ENCODE measurements around the gene RET.

RET gene

DNA sequence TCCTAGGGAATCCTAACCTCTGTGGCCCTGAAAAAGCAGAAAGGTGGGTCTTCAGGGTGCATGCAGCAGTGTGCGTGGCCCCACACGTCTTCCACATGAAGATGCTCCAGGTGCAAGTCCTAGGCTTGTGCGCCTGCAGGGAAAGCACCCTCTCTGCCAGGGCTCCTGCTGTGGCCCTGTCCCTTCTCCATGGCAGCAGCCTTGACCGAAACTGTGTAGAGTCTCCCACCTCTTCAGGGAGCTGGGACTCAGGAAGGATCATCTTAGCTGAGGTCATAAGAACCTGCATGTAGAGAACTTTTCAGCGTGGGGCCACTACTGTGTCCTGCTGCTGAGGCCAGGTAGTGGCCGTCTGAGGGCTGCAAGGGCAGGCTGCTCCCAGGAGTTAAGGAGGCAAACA, 55.0 kb downstream of the RET start:
- POLR2A ChIA-PET: no interaction called here
- H3K9me3 ChIP-seq (ENCODE audit: control insufficient read depth, insufficient read depth, low read depth, low read length): no peaks in the 10 kb centered on the region
- peaks cover 4% of the 10 kb centered on the region; the same call in 1 of the 2 replicates for H3K4me1 ChIP-seq (ENCODE audit: control insufficient read depth, insufficient read depth, low read length)
- no peak for TF ChIP-seq TCF7L2 (IDR thresholded peaks at IDR 0.05; ENCODE audit: borderline replicate concordance, low read depth, low read length)
- TF ChIP-seq ZBTB17 (tag by site-specific recombination; IDR thresholded peaks at IDR 0.05): no peak
- TF ChIP-seq ZNF530 (tag by site-specific recombination; IDR thresholded peaks at IDR 0.05; ENCODE audit: low read depth): no peak
- no peak for TF ChIP-seq ZNF792 (tag by site-specific recombination; IDR thresholded peaks at IDR 0.05)
- no peak for TF ChIP-seq BCL11A (tag by site-specific recombination; IDR thresholded peaks at IDR 0.05; ENCODE audit: low read depth)
- no peak for TF ChIP-seq ZSCAN23 (tag by site-specific recombination; IDR thresholded peaks at IDR 0.05)
- TF ChIP-seq, protein P1, sequence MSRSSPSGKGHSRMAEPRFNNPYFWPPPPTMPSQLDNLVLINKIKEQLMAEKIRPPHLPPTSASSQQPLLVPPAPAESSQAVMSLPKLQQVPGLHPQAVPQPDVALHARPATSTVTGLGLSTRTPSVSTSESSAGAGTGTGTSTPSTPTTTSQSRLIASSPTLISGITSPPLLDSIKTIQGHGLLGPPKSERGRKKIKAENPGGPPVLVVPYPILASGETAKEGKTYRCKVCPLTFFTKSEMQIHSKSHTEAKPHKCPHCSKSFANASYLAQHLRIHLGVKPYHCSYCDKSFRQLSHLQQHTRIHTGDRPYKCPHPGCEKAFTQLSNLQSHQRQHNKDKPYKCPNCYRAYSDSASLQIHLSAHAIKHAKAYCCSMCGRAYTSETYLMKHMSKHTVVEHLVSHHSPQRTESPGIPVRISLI (tag by site-specific recombination; IDR thresholded peaks at IDR 0.05): no peak
- no peak for TF ChIP-seq ZNF404 (tag by site-specific recombination; IDR thresholded peaks at IDR 0.05)
- no peak for TF ChIP-seq ZNF10 (tag by site-specific recombination; IDR thresholded peaks at IDR 0.05)
- TF ChIP-seq ZNF624 (tag by site-specific recombination; IDR thresholded peaks at IDR 0.05): no peak
- TF ChIP-seq ZNF837 (tag by site-specific recombination; IDR thresholded peaks at IDR 0.05): no peak
- TF ChIP-seq ZNF24 (tag by site-specific recombination; IDR thresholded peaks at IDR 0.05): no peak
- no peak for TF ChIP-seq ZNF292 (tag by site-specific recombination; IDR thresholded peaks at IDR 0.05; ENCODE audit: borderline replicate concordance, low read depth)
- TF ChIP-seq SALL2 (tag by site-specific recombination; IDR thresholded peaks at IDR 0.05; ENCODE audit: borderline replicate concordance): no peak
- TF ChIP-seq, protein P2, sequence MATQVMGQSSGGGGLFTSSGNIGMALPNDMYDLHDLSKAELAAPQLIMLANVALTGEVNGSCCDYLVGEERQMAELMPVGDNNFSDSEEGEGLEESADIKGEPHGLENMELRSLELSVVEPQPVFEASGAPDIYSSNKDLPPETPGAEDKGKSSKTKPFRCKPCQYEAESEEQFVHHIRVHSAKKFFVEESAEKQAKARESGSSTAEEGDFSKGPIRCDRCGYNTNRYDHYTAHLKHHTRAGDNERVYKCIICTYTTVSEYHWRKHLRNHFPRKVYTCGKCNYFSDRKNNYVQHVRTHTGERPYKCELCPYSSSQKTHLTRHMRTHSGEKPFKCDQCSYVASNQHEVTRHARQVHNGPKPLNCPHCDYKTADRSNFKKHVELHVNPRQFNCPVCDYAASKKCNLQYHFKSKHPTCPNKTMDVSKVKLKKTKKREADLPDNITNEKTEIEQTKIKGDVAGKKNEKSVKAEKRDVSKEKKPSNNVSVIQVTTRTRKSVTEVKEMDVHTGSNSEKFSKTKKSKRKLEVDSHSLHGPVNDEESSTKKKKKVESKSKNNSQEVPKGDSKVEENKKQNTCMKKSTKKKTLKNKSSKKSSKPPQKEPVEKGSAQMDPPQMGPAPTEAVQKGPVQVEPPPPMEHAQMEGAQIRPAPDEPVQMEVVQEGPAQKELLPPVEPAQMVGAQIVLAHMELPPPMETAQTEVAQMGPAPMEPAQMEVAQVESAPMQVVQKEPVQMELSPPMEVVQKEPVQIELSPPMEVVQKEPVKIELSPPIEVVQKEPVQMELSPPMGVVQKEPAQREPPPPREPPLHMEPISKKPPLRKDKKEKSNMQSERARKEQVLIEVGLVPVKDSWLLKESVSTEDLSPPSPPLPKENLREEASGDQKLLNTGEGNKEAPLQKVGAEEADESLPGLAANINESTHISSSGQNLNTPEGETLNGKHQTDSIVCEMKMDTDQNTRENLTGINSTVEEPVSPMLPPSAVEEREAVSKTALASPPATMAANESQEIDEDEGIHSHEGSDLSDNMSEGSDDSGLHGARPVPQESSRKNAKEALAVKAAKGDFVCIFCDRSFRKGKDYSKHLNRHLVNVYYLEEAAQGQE (tag by site-specific recombination; IDR thresholded peaks at IDR 0.05): no peak
- no peak for TF ChIP-seq HOXC10 (CRISPR knock-in tag; IDR thresholded peaks at IDR 0.05)
- TF ChIP-seq ZFP41 (tag by site-specific recombination; IDR thresholded peaks at IDR 0.05; ENCODE audit: borderline replicate concordance): no peak
- no peak for TF ChIP-seq TRIM28 (IDR thresholded peaks at IDR 0.05; ENCODE audit: borderline replicate concordance, low read length)
- TF ChIP-seq ZNF548 (tag by site-specific recombination; IDR thresholded peaks at IDR 0.05): no peak
- TF ChIP-seq, protein P3, sequence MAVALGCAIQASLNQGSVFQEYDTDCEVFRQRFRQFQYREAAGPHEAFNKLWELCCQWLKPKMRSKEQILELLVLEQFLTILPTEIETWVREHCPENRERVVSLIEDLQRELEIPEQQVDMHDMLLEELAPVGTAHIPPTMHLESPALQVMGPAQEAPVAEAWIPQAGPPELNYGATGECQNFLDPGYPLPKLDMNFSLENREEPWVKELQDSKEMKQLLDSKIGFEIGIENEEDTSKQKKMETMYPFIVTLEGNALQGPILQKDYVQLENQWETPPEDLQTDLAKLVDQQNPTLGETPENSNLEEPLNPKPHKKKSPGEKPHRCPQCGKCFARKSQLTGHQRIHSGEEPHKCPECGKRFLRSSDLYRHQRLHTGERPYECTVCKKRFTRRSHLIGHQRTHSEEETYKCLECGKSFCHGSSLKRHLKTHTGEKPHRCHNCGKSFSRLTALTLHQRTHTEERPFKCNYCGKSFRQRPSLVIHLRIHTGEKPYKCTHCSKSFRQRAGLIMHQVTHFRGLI (tag by site-specific recombination; IDR thresholded peaks at IDR 0.05): no peak
- no peak overlapping the region for H3K4me3 ChIP-seq (ENCODE audit: low read depth, low read length)
- H3K27ac ChIP-seq (ENCODE audit: extremely low read depth, low read depth, low read length): no peak overlapping the region
- no peaks in the 10 kb centered on the region for H3K36me3 ChIP-seq (ENCODE audit: control insufficient read depth in 2 of 2, insufficient read depth in 1 of 2, low read length in 2 of 2)
- CTCF ChIA-PET: no interaction called here

All from HEK293 (cell line).